DND-41 (cell line): Measurements from ENCODE around the gene EXOC4.

Experiments
- ATAC-seq: fragments of 200-7000 bp; cut with Tn5 transposase; 3 replicates; pipeline ENCODE4 v1.9.1; 2021; ENCODE audit warnings: low read depth; ENCODE audit not compliant: insufficient read depth
- DNase-seq: peaks from one replicate; pipeline ENCODE4 v3.0.0-alpha.2; 2020
- H2AFZ ChIP-seq: 2 replicates; pipeline ENCODE4 v1.6.0; 2012; ENCODE audit warnings: low read depth, low read length
- H3K27ac ChIP-seq: 2 replicates; pipeline ENCODE4 v1.5.1; 2012; ENCODE audit warnings: low read length, inconsistent platforms
- H3K27me3 ChIP-seq: fragments of 200-600 bp; sonication (generic); 2 replicates; pipeline ENCODE4 v1.6.0; 2012; ENCODE audit warnings: low read length, mild to moderate bottlenecking, inconsistent platforms; ENCODE audit not compliant: insufficient read depth, poor library complexity
- H3K36me3 ChIP-seq: 2 replicates; pipeline ENCODE4 v1.5.1; 2012; ENCODE audit warnings: low read length, inconsistent platforms; ENCODE audit not compliant: insufficient read depth
- H3K4me1 ChIP-seq: 2 replicates; pipeline ENCODE4 v1.5.1; 2012; ENCODE audit warnings: mild to moderate bottlenecking, low read length; ENCODE audit not compliant: insufficient read depth
- H3K4me2 ChIP-seq: 2 replicates; pipeline ENCODE4 v1.6.0; 2012; ENCODE audit warnings: mild to moderate bottlenecking, moderate library complexity, low read length, inconsistent platforms; ENCODE audit not compliant: insufficient read depth
- H3K4me3 ChIP-seq, 2 experiments: fragments of 200-600 bp in 1 of 2; shearing (Covaris generic) in 1 of 2; 2 replicates each; pipeline ENCODE4 v1.5.1; 2012 to 2016; ENCODE audit warnings: inconsistent platforms in 2 of 2, low read length in 2 of 2, mild to moderate bottlenecking in 2 of 2, low read depth in 1 of 2, moderate library complexity in 1 of 2
- H3K79me2 ChIP-seq: 2 replicates; pipeline ENCODE4 v1.6.0; 2012; ENCODE audit warnings: low read length, inconsistent platforms; ENCODE audit not compliant: insufficient read depth
- H3K9ac ChIP-seq: 2 replicates; pipeline ENCODE4 v1.6.0; 2012; ENCODE audit warnings: low read depth, mild to moderate bottlenecking, inconsistent platforms, low read length, moderate library complexity
- H3K9me3 ChIP-seq: 2 replicates; pipeline ENCODE4 v1.5.1; 2012; ENCODE audit warnings: low read length, moderate library complexity, mild to moderate bottlenecking, inconsistent platforms; ENCODE audit not compliant: insufficient read depth, severe bottlenecking
- H4K20me1 ChIP-seq: 2 replicates; pipeline ENCODE4 v1.6.0; 2012; ENCODE audit warnings: low read length; ENCODE audit not compliant: insufficient read depth
- CTCF ChIP-seq: IDR thresholded peaks from 2 replicates; pipeline ENCODE4 v1.5.1; 2012; ENCODE audit warnings: borderline replicate concordance, low read length, moderate library complexity, mild to moderate bottlenecking; ENCODE audit not compliant: poor library complexity, severe bottlenecking; ENCODE audit errors: extremely low read depth
- EZH2 ChIP-seq: IDR thresholded peaks from 3 replicates; pipeline ENCODE4 v1.6.1; 2012; ENCODE audit warnings: borderline replicate concordance, low read depth, mild to moderate bottlenecking, moderate library complexity, low read length, inconsistent platforms; ENCODE audit not compliant: severe bottlenecking

The EXOC4 gene

DNA sequence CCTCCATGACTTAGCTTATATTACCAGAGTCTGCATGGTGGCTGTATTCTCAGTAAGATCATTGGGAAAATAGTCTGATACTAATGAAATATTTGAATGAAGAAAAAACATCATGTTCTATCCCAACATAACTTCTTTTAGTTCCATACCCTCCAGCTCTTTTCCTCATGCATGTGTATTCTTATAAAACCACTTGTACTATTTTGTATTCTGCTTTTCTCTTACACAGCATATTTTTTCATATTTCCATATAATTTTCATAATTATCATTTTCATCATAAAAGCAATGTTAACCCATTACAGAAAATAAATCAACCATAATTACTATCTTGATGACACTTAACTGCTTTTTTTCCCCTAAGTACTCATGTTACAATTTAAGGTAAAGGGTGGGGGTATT, 503.0 kb downstream of the EXOC4 start:
- Histone ChIP-seq H3K4me1 (no peaks in the 10 kb centered on the region), H3K9me3 (no peaks in the 10 kb centered on the region), H4K20me1 (no peaks in the 10 kb centered on the region), H3K9ac (no peak overlapping the region), H3K4me3 (no peak overlapping the region), H3K27ac (no peak overlapping the region), H3K4me2 (no peak overlapping the region), H3K79me2 (no peaks in the 10 kb centered on the region), H2AFZ (no peak overlapping the region), H3K36me3 (no peaks in the 10 kb centered on the region), H3K27me3 (no peaks in the 10 kb centered on the region)
- no peak for TF ChIP-seq CTCF
- no peak for TF ChIP-seq EZH2
- DNase-seq (no peak), ATAC-seq (no peak)

GRCh38 chr7:133761443-133761842, 508.6 kb downstream of the EXOC4 start:
- Histone ChIP-seq H3K79me2 (no peaks in the 10 kb centered on the region), H3K9ac (no peak overlapping the region), H3K27me3 (no peaks in the 10 kb centered on the region), H3K27ac (no peak overlapping the region), H2AFZ (no peak overlapping the region), H3K36me3 (no peaks in the 10 kb centered on the region), H3K9me3 (no peaks in the 10 kb centered on the region), H3K4me3 (no peak overlapping the region), H4K20me1 (no peaks in the 10 kb centered on the region), H3K4me1 (no peaks in the 10 kb centered on the region), H3K4me2 (no peak overlapping the region)
- TF ChIP-seq CTCF (no peak), EZH2 (no peak)
- DNase-seq: no peak
- ATAC-seq: no peak

DNA sequence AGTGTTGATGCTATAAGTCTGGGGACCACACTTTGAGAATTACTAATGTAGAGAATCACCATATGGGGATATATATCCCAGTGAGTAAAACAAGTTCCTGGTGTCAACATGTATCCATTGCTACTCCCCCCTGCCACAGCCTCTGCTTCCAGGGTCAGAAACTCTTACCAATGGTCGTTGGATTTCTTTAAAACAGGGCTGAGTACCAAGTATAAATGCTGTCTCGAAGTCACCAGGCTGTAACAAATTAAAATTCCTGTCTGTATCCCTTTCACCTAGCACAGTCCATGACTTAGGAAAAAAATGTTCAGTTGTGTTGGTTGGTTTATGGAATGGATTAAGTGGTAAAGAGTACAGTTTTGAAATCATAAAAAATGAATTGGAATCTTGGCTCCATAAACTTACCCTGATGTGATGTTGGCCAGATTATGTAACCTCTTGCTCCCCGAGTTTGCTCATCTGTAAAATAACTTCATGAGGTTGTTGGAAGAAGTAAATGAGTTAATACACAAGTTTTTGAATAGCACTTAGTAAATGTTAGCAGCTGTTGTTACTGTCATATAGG, 510.3 kb downstream of the EXOC4 start:
- no peak overlapping the region for H3K4me3 ChIP-seq
- H3K9ac ChIP-seq: no peak overlapping the region
- H3K4me2 ChIP-seq: no peak overlapping the region
- H3K9me3 ChIP-seq: no peaks in the 10 kb centered on the region
- no peak overlapping the region for H3K27ac ChIP-seq
- ATAC-seq (no peak), DNase-seq (no peak)
- no peaks in the 10 kb centered on the region for H3K4me1 ChIP-seq
- no peaks in the 10 kb centered on the region for H3K27me3 ChIP-seq
- H4K20me1 ChIP-seq: no peaks in the 10 kb centered on the region
- H3K36me3 ChIP-seq: no peaks in the 10 kb centered on the region
- H3K79me2 ChIP-seq: no peaks in the 10 kb centered on the region
- TF ChIP-seq EZH2 (no peak), CTCF (no peak)
- H2AFZ ChIP-seq: no peak overlapping the region

DNA sequence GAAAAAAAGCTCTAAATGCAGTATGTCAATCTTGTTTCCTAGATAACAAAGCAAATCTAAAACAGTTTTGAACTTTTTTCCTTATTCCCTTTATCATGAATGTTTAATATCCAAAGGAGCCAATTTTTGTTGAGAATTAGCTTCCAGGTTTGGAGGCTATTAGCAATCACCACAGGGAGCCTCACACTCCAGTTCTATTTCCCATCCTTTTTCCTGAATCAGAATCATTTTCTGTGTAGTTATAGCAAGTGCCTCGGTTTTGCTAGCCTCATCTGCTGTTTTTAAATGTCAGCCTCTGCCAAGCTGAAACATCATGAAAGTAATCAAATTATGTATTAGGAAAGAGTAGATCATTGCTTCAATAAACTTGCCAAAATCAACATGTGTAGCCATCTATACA, 516.8 kb downstream of the EXOC4 start:
- Histone ChIP-seq H3K9ac (no peak overlapping the region), H4K20me1 (no peaks in the 10 kb centered on the region), H3K9me3 (no peaks in the 10 kb centered on the region), H3K4me1 (no peaks in the 10 kb centered on the region), H3K27ac (no peak overlapping the region), H2AFZ (no peak overlapping the region), H3K4me3 (no peak overlapping the region), H3K4me2 (no peak overlapping the region), H3K27me3 (no peaks in the 10 kb centered on the region), H3K79me2 (no peaks in the 10 kb centered on the region), H3K36me3 (no peaks in the 10 kb centered on the region)
- TF ChIP-seq CTCF: no peak
- TF ChIP-seq EZH2: no peak
- ATAC-seq: no peak
- no peak for DNase-seq
